ENCODE measurements around the gene TAF11. TPM values are rescaled to one million over a fixed set of nuclear protein-coding genes. Genes with fewer than 3 reads are reported as not detected.

The TAF11 gene
- polyA plus RNA-seq, 4 donors, result 44.1 to 51.5 (median 48.6) TPM

Other genes starting within 250 kb of the TAF11 start
- 10 to 100 TPM; 52.2 to 53.1 (median 52.7) TPM for gene ILRUN, start 191.3 kb downstream of the TAF11 start, polyA plus RNA-seq (ENCODE audit: insufficient read length in 4 of 4)
- 100 to 1,000 TPM; 130 to 165 (median 152) TPM for gene SNRPC, start 130.5 kb downstream of the TAF11 start, polyA plus RNA-seq (ENCODE audit: insufficient read length in 4 of 4)
- gene BLTP3A, start 96.0 kb downstream of the TAF11 start, polyA plus RNA-seq (ENCODE audit: insufficient read length in 4 of 4), result 10 to 100 TPM; 13.5 to 15.4 (median 14.2) TPM
- gene ANKS1A, start 1.2 kb upstream of the TAF11 start, polyA plus RNA-seq (ENCODE audit: insufficient read length in 4 of 4), result 10 to 100 TPM; 37.4 to 49.0 (median 44.5) TPM

Data from right renal pelvis (tissue), 4 donors.